Ascending aorta (tissue), 2 donors: Measurements from ENCODE around the gene MAPK12. TPM values are rescaled to one million over a fixed set of nuclear protein-coding genes. Genes with fewer than 3 reads are reported as not detected.

ENCODE experiments used
- DNase-seq, 2 donors: peaks; one replicate each; pipeline ENCODE4 v3.0.0-alpha.2; 2019; ENCODE audit warnings: low spot score in 2 of 2
- H3K27ac ChIP-seq, 2 donors: fragments of 200-600 bp; sonication (generic); one replicate each; pipeline ENCODE4 v1.5.1; 2016 to 2017; ENCODE audit warnings: mild to moderate bottlenecking in 1 of 2
- H3K27me3 ChIP-seq: fragments of 200-600 bp; sonication (generic); one replicate; pipeline ENCODE4 v1.5.1; 2017
- H3K36me3 ChIP-seq, 2 donors: fragments of 200-600 bp; sonication (generic); one replicate each; pipeline ENCODE4 v1.5.1; 2016
- H3K4me1 ChIP-seq, 2 donors: fragments of 200-600 bp; sonication (generic); one replicate each; pipeline ENCODE4 v1.5.1; 2016 to 2017; ENCODE audit warnings: mild to moderate bottlenecking in 1 of 2
- H3K4me3 ChIP-seq, 2 donors: fragments of 200-600 bp; sonication (generic); one replicate each; pipeline ENCODE4 v1.5.1; 2016 to 2017; ENCODE audit warnings: mild to moderate bottlenecking in 1 of 2
- H3K9me3 ChIP-seq, 2 donors: fragments of 200-600 bp; sonication (generic); one replicate each; pipeline ENCODE4 v1.5.1; 2016
- CTCF ChIP-seq, 3 experiments: fragments of 200-600 bp in 2 of 3; fragments of 450-650 bp in 1 of 3; sonication (generic) in 2 of 3; IDR thresholded peaks; one replicate each; pipeline ENCODE4 v1.5.1; 2016 to 2019; ENCODE audit warnings: antibody characterized with exemption in 3 of 3, mild to moderate bottlenecking in 1 of 3, moderate library complexity in 1 of 3
- intact Hi-C: fragments of 100-400 bp; cut with DNase I; formaldehyde crosslinking; loops from one replicate; pipeline ENCODE4 v1.15.1; 2023
- total RNA-seq: library from RNA; depleted of rRNA; stranded (reverse); fragments of >200 nt; gene quantifications from one replicate; pipeline ENCODE4 v1.1.0, GENCODE V29; 2016

MAPK12 gene
- 29.4 TPM for total RNA-seq

GRCh38 chr22:50261615-50262459 is at the start of gene MAPK12:
MAPK12 (minus strand) TSS chr22:50261683; CDS start chr22:50261509, 174 bp downstream.
- Histone ChIP-seq H3K27ac (peak within 1 kb of the TSS in 1 of 2 donors; percentile 9), H3K4me1 (peaks cover 0 to 8% of the 10 kb centered on the region in 2 donors), H3K27me3 (no peaks in the 10 kb centered on the region), H3K4me3 (peak within 1 kb of the TSS; percentile 53 to 67), H3K9me3 (no peaks in the 10 kb centered on the region), H3K36me3 (no peaks in the 10 kb centered on the region)
- intact Hi-C loops: no loop called here
- TF ChIP-seq CTCF (IDR thresholded peaks at IDR 0.05): no peak
- no peak for DNase-seq

- no peaks in the 10 kb centered on the region for H3K9me3 ChIP-seq
- H3K27me3 ChIP-seq: no peaks in the 10 kb centered on the region
- DNase-seq: no peak
- no peaks in the 10 kb centered on the region for H3K36me3 ChIP-seq
- no peak for TF ChIP-seq CTCF (IDR thresholded peaks at IDR 0.05)
- intact Hi-C loops: no loop called here
- H3K27ac ChIP-seq: no peak overlapping the region
- peaks cover 8 to 9% of the 10 kb centered on the region in 2 donors for H3K4me1 ChIP-seq
- H3K4me3 ChIP-seq: no peak overlapping the region
Measured at GRCh38 chr22:50310949-50311444, 49.5 kb upstream of the MAPK12 start.

- no peaks in the 10 kb centered on the region for H3K36me3 ChIP-seq
- no peak for DNase-seq
- no peaks in the 10 kb centered on the region for H3K27me3 ChIP-seq
- no peak overlapping the region for H3K27ac ChIP-seq
- intact Hi-C loops: no loop called here
- TF ChIP-seq CTCF (IDR thresholded peaks at IDR 0.05): no peak
- no peak overlapping the region for H3K4me3 ChIP-seq
- H3K9me3 ChIP-seq: no peaks in the 10 kb centered on the region
- peaks cover 12 to 14% of the 10 kb centered on the region in 2 donors for H3K4me1 ChIP-seq
Measured at GRCh38 chr22:50310031-50310722, 48.7 kb upstream of the MAPK12 start.

- no peak for TF ChIP-seq CTCF (IDR thresholded peaks at IDR 0.05)
- peaks cover 18 to 20% of the 10 kb centered on the region in 2 donors for H3K4me1 ChIP-seq
- no peaks in the 10 kb centered on the region for H3K27me3 ChIP-seq
- H3K4me3 ChIP-seq: no peak overlapping the region
- DNase-seq: no peak
- H3K27ac ChIP-seq: peak overlapping the region; percentile 86 to 96
- no peaks in the 10 kb centered on the region for H3K36me3 ChIP-seq
- no peaks in the 10 kb centered on the region for H3K9me3 ChIP-seq
- intact Hi-C loops: loop anchor here (2.0 to 10.0 kb wide), 2 partner anchors 33 to 375 kb away; partner anchors contain the start of gene PPP6R2
Measured at GRCh38 chr22:50309601-50309991, 48.1 kb upstream of the MAPK12 start.

GRCh38 chr22:50308986-50309600 is 47.6 kb upstream of the MAPK12 start:
- no peak for TF ChIP-seq CTCF (IDR thresholded peaks at IDR 0.05)
- Histone ChIP-seq H3K4me1 (peaks cover 23 to 25% of the 10 kb centered on the region in 2 donors), H3K36me3 (no peaks in the 10 kb centered on the region), H3K27me3 (no peaks in the 10 kb centered on the region), H3K27ac (peak overlapping the region; percentile 86 to 96), H3K9me3 (no peaks in the 10 kb centered on the region), H3K4me3 (no peak overlapping the region)
- intact Hi-C loops: loop anchor here (2.0 to 10.0 kb wide), 2 partner anchors 34 to 374 kb away; partner anchors contain the start of gene PPP6R2
- no peak for DNase-seq
